Ovary (tissue), 9 donors: ENCODE data around the gene NSG2. TPM values are rescaled to one million over a fixed set of nuclear protein-coding genes. Genes with fewer than 3 reads are reported as not detected.
"Not testable (repeated sequence)": the region's sequence is repeated elsewhere in the genome, so short reads cannot be mapped to it uniquely, and the experiment has no call there.

Source experiments
- DNase-seq, 5 donors: peaks; one replicate each; pipeline ENCODE4 v3.0.0-alpha.2; 2019 to 2020
- H3K27ac ChIP-seq, 2 donors: fragments of 200-600 bp; one replicate each; pipeline versions ENCODE4 v1.5.1 to v1.8.0; 2019 to 2022
- H3K27me3 ChIP-seq: fragments of 200-600 bp; one replicate; pipeline ENCODE4 v1.8.0; 2022
- H3K36me3 ChIP-seq: fragments of 200-600 bp; sonication (generic); one replicate; pipeline ENCODE4 v1.5.1; 2019
- H3K4me1 ChIP-seq: one replicate; pipeline ENCODE4 v1.8.1; 2013; ENCODE audit warnings: mild to moderate bottlenecking, moderate library complexity; ENCODE audit not compliant: insufficient read depth
- H3K4me3 ChIP-seq: fragments of 200-600 bp; sonication (generic); one replicate; pipeline ENCODE4 v1.5.1; 2017
- H3K9me3 ChIP-seq, 2 donors: fragments of 200-600 bp in 1 of 2; sonication (generic) in 1 of 2; one replicate each; pipeline versions ENCODE4 v1.5.1 to v1.8.1; 2013 to 2019; ENCODE audit warnings: mild to moderate bottlenecking in 1 of 2, moderate library complexity in 1 of 2
- EP300 ChIP-seq: sonication (generic); formaldehyde crosslinking; IDR thresholded peaks from one replicate; pipeline ENCODE4 v1.6.1; 2017; ENCODE audit warnings: antibody characterized with exemption
- POLR2A ChIP-seq: fragments of 450-650 bp; IDR thresholded peaks from one replicate; pipeline ENCODE4 v1.6.1; 2017; ENCODE audit warnings: antibody characterized with exemption, mild to moderate bottlenecking, moderate library complexity
- WGBS, 3 donors: extraction: QIAGEN DNeasy Blood & Tissue Kit in 1 of 3; methylation state at CpG; one replicate each; pipeline versions ENCODE4 v1.1.5 to v1.1.7; 2013 to 2017; 5-methylcytosine and 5-hydroxymethylcytosine counted together
- intact Hi-C, 4 donors: fragments of 100-400 bp; cut with DNase I; formaldehyde crosslinking; loops; one replicate each; pipeline versions ENCODE4 v1.11.0 to v1.15.1; 2022 to 2023
- polyA plus RNA-seq, 2 donors: library from polyadenylated mRNA; stranded (reverse); fragments of 200-250 nt in 1 of 2; fragments of 350-450 nt in 1 of 2; fragmentation: Illumina TruSeq in 1 of 2; extraction: RNeasy Lipid Tissue Mini Kit (QIAGEN cat#74804) in 1 of 2; gene quantifications; one replicate each; pipeline ENCODE4 v1.2.3, GENCODE V29; 2013 to 2014
- total RNA-seq, 7 donors: library from RNA; depleted of rRNA in 2 of 7; stranded (reverse); fragments of >200 nt in 2 of 7; fragmentation: NEBNext Ultra II Directional in 3 of 7; extraction: Animal tissue kit (Norgen Biotek cat#: 25700) in 3 of 7; gene quantifications; one replicate each; pipeline versions ENCODE4 v1.1.0 to v1.2.4, GENCODE V29; 2016 to 2023
- TF ChIP-seq, protein P1 (sequence below), 3 donors: fragments of 450-650 bp in 2 of 3; fragments of 200-600 bp in 1 of 3; IDR thresholded peaks; one replicate each; pipeline versions ENCODE4 v1.5.1 to v1.8.0; 2016 to 2022; ENCODE audit warnings: antibody characterized with exemption in 3 of 3, mild to moderate bottlenecking in 1 of 3
- donor health status: DM: no; HTN: no; CAD: no; lungs with moderate emphysema.
- donor health status: DM: no; HTN: no; CAD: no.
- donor health status: Bipolar disorder and iron deficiency.
- donor health status: DM: yes; HTN: yes; CAD: no.
- donor health status: DM: no; HTN: no; CAD: no.
- donor health status: DM: yes; HTN: yes; CAD: no.

NSG2 gene
- total and polyA plus RNA-seq, 9 donors: not detected

DNA sequence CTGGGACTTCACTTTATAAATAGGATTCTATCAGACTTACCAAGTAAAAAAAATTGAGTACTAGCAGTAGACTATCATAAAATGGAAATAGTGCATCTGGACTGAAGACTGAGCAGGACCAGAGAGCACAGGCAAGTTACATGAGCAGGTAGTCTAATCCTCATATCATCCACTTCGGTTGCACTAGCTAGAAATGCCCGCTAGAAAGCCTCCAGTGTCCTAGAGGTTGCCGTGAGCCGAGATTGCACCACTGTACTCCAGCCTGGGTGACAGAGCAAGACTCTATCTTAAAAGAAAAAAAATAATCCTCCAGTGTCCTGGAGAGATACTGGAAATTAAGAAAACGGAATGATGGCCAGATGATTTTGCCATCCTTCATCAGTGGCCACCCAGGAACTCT is 36.6 kb upstream of the NSG2 start:
- Histone ChIP-seq H3K36me3 (no peaks in the 10 kb centered on the region), H3K27me3 (no peaks in the 10 kb centered on the region), H3K27ac (no peak overlapping the region), H3K9me3 (no peaks in the 10 kb centered on the region), H3K4me1 (no peaks in the 10 kb centered on the region), H3K4me3 (no peak overlapping the region)
- TF ChIP-seq, protein P1, sequence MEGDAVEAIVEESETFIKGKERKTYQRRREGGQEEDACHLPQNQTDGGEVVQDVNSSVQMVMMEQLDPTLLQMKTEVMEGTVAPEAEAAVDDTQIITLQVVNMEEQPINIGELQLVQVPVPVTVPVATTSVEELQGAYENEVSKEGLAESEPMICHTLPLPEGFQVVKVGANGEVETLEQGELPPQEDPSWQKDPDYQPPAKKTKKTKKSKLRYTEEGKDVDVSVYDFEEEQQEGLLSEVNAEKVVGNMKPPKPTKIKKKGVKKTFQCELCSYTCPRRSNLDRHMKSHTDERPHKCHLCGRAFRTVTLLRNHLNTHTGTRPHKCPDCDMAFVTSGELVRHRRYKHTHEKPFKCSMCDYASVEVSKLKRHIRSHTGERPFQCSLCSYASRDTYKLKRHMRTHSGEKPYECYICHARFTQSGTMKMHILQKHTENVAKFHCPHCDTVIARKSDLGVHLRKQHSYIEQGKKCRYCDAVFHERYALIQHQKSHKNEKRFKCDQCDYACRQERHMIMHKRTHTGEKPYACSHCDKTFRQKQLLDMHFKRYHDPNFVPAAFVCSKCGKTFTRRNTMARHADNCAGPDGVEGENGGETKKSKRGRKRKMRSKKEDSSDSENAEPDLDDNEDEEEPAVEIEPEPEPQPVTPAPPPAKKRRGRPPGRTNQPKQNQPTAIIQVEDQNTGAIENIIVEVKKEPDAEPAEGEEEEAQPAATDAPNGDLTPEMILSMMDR (IDR thresholded peaks at IDR 0.05): no peak
- TF ChIP-seq EP300 (no peak), POLR2A (no peak)
- DNase-seq: no peak
- intact Hi-C loops: no loop called here
- WGBS, 3 donors: 85 to 90% (median 86%) methylated on average over 5 of the region's 5 CpGs

DNA sequence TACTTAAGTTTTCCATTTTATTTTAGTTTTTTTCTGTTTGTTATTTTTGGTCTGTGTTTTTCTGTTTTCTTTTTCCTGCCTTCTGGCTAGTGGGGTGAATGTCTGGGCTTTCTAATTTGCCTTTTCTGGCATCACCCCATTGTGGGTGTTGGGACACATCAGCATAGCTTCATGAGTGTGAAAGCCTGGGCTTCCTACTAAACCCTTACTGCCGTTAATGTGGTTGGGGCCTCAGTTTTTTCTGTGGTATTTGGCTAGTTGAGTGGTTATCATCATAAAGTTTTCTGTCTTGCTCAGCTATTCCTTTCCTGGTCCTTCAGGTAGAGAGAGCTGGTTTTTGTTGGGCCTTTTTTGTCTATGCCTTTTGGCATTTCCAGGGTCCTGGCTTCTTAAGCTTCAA is 35.1 kb upstream of the NSG2 start:
- Histone ChIP-seq H3K36me3 (no peaks in the 10 kb centered on the region), H3K4me1 (no peaks in the 10 kb centered on the region), H3K4me3 (no peak overlapping the region), H3K27me3 (no peaks in the 10 kb centered on the region), H3K9me3 (no peaks in the 10 kb centered on the region), H3K27ac (no peak overlapping the region)
- 42 to 68% (median 64%) methylated on average over 1 of the region's 1 CpG for WGBS, 3 donors
- TF ChIP-seq POLR2A: no peak
- TF ChIP-seq, protein P1 (IDR thresholded peaks at IDR 0.05): no peak
- TF ChIP-seq EP300: no peak
- DNase-seq: no peak
- intact Hi-C loops: no loop called here

DNA sequence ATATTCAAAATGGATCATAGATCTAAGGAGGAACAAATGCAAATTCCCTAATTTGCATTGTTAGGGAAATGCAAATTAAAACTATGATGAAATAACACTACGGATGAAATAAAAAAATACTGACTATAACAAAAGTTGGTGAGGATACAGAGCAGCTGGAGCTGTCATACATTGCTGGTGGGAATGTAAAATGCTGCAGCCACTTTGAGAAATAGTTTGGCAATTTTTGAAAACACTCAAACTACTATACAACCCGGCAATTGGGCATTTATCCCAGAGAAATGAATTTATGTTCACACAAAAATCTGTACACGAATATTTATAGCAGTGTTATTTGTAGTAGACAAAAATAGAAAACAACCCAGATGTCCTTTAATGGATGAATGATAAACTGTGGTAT is 34.1 kb upstream of the NSG2 start:
- H3K27me3 ChIP-seq: no peaks in the 10 kb centered on the region
- no peaks in the 10 kb centered on the region for H3K36me3 ChIP-seq
- H3K9me3 ChIP-seq: no peaks in the 10 kb centered on the region
- 52 to 55% (median 53%) methylated on average over 3 of the region's 3 CpGs for WGBS, 3 donors
- no peak for TF ChIP-seq POLR2A
- TF ChIP-seq, protein P1 (IDR thresholded peaks at IDR 0.05): no peak
- TF ChIP-seq EP300: no peak
- DNase-seq: no peak
- no peaks in the 10 kb centered on the region for H3K4me1 ChIP-seq
- intact Hi-C loops: no loop called here
- H3K4me3 ChIP-seq: no peak overlapping the region
- H3K27ac ChIP-seq: no peak overlapping the region

DNA sequence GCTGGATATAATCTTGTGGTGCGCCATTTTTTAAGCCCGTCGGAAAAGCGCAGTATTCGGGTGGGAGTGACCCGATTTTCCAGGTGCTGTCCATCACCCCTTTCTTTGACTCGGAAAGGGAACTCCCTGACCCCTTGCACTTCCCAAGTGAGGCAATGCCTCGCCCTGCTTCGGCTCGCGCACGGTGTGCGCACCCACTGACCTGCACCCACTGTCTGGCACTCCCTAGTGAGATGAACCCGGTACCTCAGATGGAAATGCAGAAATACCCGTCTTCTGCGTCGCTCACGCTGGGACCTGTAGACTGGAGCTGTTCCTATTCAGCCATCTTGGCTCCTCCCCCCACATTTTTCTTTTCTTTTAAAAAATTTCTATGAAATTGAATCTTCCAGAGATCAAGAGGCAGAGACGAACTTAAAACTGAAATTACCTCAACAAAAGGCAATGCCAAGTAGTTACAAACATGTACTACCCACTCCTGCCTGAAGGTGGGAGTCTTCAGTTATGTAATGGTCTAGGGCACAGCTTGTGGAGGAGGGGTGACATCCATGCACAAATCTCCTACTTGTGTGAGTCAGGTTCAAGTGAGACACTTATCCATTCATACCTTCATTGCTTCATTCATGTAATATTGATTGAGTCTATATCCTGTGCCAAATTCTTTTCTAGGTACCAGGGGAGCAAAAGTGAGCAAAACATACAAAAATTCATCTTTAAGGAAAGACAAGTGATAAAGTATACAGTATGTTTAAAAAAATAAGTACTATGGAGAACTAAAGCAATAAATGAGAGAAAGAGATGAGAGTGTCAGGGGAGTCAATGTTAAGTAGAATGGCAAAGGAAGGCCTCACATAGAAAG is 25.2 kb upstream of the NSG2 start:
- not testable (repeated sequence) for H3K36me3 ChIP-seq, DNase-seq
- WGBS, 3 donors: 73 to 82% (median 81%) methylated on average over 13 to 19 of the region's 19 CpGs

DNA sequence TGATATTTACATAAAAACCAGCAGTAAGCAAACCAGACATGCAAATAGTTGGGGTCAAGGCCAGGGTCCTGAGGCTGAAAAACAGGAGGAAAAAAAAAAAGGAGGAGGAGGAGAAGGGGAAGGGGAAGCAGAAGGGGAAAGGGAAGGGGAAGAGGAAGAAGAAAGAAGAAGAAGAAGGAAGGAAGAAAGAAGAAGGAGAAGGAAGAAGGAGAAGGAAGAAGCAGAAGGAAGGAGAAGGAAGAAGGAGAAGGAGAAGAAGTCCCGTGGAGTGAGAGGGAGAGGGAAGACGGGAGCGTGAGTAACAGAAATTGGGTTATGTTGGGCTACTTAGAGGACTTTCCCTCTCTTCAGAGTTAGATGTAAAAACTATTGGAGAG is 24.6 kb upstream of the NSG2 start:
- Histone ChIP-seq H3K4me1 (no peaks in the 10 kb centered on the region), H3K36me3 (no peaks in the 10 kb centered on the region), H3K4me3 (no peak overlapping the region), H3K9me3 (no peaks in the 10 kb centered on the region), H3K27me3 (no peaks in the 10 kb centered on the region), H3K27ac (no peak overlapping the region)
- TF ChIP-seq EP300: no peak
- no peak for TF ChIP-seq POLR2A
- TF ChIP-seq, protein P1 (IDR thresholded peaks at IDR 0.05): no peak
- 85 to 90% (median 88%) methylated on average over 3 of the region's 3 CpGs for WGBS, 3 donors
- DNase-seq: no peak
- intact Hi-C loops: no loop called here

More for the DNA sequence above, 25.2 kb upstream of the NSG2 start:
- H3K9me3 ChIP-seq, H3K4me3 ChIP-seq, H3K27me3 ChIP-seq, H3K4me1 ChIP-seq, intact Hi-C loops, H3K27ac ChIP-seq: not testable (repeated sequence)
